HepG2 (cell line): Measurements from ENCODE around the gene ACVR1B. TPM values are rescaled to one million over a fixed set of nuclear protein-coding genes. Genes with fewer than 3 reads are reported as not detected.
A peak's percentile ranks its signal among the peaks of the same experiment; 100 is the strongest.

Experiments used
- AGO1 ChIP-seq: fragments of 200-400 bp; formaldehyde crosslinking; IDR thresholded peaks from 2 replicates; pipeline ENCODE4 v1.6.1; 2017; ENCODE audit warnings: mild to moderate bottlenecking, low read depth, low read length, moderate library complexity; ENCODE audit not compliant: poor library complexity, severe bottlenecking
- MTA1 ChIP-seq: sonication (generic); formaldehyde crosslinking; IDR thresholded peaks from 2 replicates; pipeline ENCODE4 v1.4.0; 2020; ENCODE audit warnings: missing genetic modification reagents, mild to moderate bottlenecking, borderline replicate concordance
- SMC3 ChIP-seq: IDR thresholded peaks from 2 replicates; pipeline ENCODE4 v1.6.1; 2011; ENCODE audit warnings: low read length, improper control_type of control experiment
- SYNCRIP ChIP-seq: fragments of 200-400 bp; formaldehyde crosslinking; IDR thresholded peaks from 2 replicates; pipeline ENCODE4 v1.6.1; 2018; ENCODE audit warnings: mild to moderate bottlenecking, low read depth, low read length; ENCODE audit not compliant: insufficient read depth
- TAF15 ChIP-seq: fragments of 200-400 bp; formaldehyde crosslinking; IDR thresholded peaks from one replicate; pipeline ENCODE4 v1.6.1; 2018; ENCODE audit warnings: mild to moderate bottlenecking, low read depth, low read length; ENCODE audit not compliant: poor library complexity, severe bottlenecking
- U2AF2 ChIP-seq: fragments of 200-400 bp; formaldehyde crosslinking; IDR thresholded peaks from 2 replicates; pipeline ENCODE4 v1.6.1; 2017; ENCODE audit warnings: low read depth, mild to moderate bottlenecking, low read length
- ZEB1 ChIP-seq: IDR thresholded peaks from 2 replicates; pipeline ENCODE4 v1.6.1; 2012; ENCODE audit warnings: mild to moderate bottlenecking, low read depth, inconsistent platforms; ENCODE audit not compliant: insufficient replicate concordance
- ZNF546 ChIP-seq: sonication (generic); formaldehyde crosslinking; conservative IDR thresholded peaks from 2 replicates; pipeline ENCODE4 v1.8.1; 2023; ENCODE audit warnings: mild to moderate bottlenecking, missing genetic modification reagents
- ZNF563 ChIP-seq: sonication (generic); formaldehyde crosslinking; IDR thresholded peaks from 2 replicates; pipeline ENCODE4 v1.8.0; 2022; ENCODE audit warnings: mild to moderate bottlenecking, moderate library complexity, missing genetic modification reagents
- ZNF660 ChIP-seq: sonication (generic); formaldehyde crosslinking; IDR thresholded peaks from 2 replicates; pipeline ENCODE4 v1.5.1; 2020; ENCODE audit warnings: mild to moderate bottlenecking, low read depth, missing genetic modification reagents, borderline replicate concordance
- ZNF775 ChIP-seq: sonication (generic); formaldehyde crosslinking; IDR thresholded peaks from 2 replicates; pipeline ENCODE4 v1.4.0; 2020; ENCODE audit warnings: missing genetic modification reagents, mild to moderate bottlenecking, moderate library complexity, borderline replicate concordance
- polyA plus RNA-seq, 8 experiments: library from polyadenylated mRNA; depleted of rRNA in 3 of 8; stranded (reverse) in 7 of 8; unstranded in 1 of 8; fragments of >200 nt; fragmentation: Illumina TruSeq in 4 of 8; extraction: Trizol in 4 of 8; gene quantifications; 2 replicates each; pipeline versions ENCODE4 v1.2.1 to v1.2.3, GENCODE V29; 2011 to 2016; ENCODE audit warnings: low read depth in 4 of 8, missing spikeins in 1 of 8, mixed read lengths in 1 of 8; ENCODE audit not compliant: insufficient read depth in 1 of 8
- total RNA-seq, 5 experiments: library from RNA; depleted of rRNA; stranded (reverse); fragments of >200 nt; fragmentation: Illumina TruSeq; extraction: Trizol; gene quantifications; 2 replicates each; pipeline ENCODE4 v1.2.3, GENCODE V29; 2016; ENCODE audit warnings: low read depth in 1 of 5
- TF ChIP-seq, protein P1 (sequence below): sonication (generic); formaldehyde crosslinking; IDR thresholded peaks from 2 replicates; pipeline ENCODE4; 2020; ENCODE audit warnings: missing genetic modification reagents, mild to moderate bottlenecking, borderline replicate concordance
- TF ChIP-seq, protein P2 (sequence below): sonication (generic); formaldehyde crosslinking; IDR thresholded peaks from 2 replicates; pipeline ENCODE4 v1.4.0; 2020; ENCODE audit warnings: mild to moderate bottlenecking, missing genetic modification reagents
- TF ChIP-seq, protein P3 (sequence below): sonication (generic); formaldehyde crosslinking; IDR thresholded peaks from 2 replicates; pipeline ENCODE4 v1.4.0; 2020; ENCODE audit warnings: missing genetic modification reagents
- TF ChIP-seq, protein P4 (sequence below): sonication (generic); formaldehyde crosslinking; IDR thresholded peaks from 2 replicates; pipeline ENCODE4 v1.8.1; 2022; ENCODE audit warnings: mild to moderate bottlenecking, missing genetic modification reagents
- TF ChIP-seq, protein P5 (sequence below): sonication (generic); formaldehyde crosslinking; IDR thresholded peaks from 2 replicates; pipeline ENCODE4 v1.5.0; 2020; ENCODE audit warnings: mild to moderate bottlenecking, missing genetic modification reagents
- TF ChIP-seq, protein P6 (sequence below): sonication (generic); formaldehyde crosslinking; IDR thresholded peaks from 2 replicates; pipeline ENCODE4 v1.8.0; 2022; ENCODE audit warnings: mild to moderate bottlenecking, missing genetic modification reagents, moderate library complexity

The ACVR1B gene
- total and polyA plus RNA-seq, 2 of the 13 experiments (the other 11 are each of a cell fraction or from before 2014, with no cell fraction given) = 8.9 to 12.1 TPM

DNA sequence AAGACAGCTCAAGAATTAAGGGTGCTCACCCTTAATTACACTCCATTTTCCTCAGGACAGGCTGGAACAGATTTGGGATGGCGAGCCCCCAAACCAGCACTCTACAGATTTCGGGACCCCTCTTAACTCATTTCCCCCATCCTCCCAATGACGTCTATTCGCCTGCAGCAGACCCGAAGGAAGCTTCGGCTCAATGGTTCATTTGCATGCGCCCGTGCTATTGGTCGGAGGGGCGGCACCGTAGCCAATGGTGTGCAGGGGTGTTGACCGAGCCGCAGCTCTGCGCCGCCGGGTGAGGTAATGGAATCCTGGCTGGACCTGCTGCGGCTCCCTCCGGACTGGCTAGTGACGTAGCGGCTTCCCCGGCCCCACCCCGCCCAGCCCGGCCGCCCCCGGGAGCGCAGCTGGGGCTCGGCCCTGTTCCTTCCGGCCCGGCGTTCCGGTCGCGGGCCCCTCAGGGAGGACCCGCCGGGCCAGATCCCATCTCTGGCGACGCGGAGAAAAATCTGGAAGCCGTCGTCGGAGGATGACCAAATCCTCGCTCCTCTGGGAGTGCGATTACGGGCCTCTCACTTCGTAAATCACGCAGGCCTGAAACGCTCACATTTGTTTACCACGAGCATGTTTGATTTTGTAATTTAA lies 81.4 kb downstream of the ACVR1B start (continued):
- TF ChIP-seq, protein P1, sequence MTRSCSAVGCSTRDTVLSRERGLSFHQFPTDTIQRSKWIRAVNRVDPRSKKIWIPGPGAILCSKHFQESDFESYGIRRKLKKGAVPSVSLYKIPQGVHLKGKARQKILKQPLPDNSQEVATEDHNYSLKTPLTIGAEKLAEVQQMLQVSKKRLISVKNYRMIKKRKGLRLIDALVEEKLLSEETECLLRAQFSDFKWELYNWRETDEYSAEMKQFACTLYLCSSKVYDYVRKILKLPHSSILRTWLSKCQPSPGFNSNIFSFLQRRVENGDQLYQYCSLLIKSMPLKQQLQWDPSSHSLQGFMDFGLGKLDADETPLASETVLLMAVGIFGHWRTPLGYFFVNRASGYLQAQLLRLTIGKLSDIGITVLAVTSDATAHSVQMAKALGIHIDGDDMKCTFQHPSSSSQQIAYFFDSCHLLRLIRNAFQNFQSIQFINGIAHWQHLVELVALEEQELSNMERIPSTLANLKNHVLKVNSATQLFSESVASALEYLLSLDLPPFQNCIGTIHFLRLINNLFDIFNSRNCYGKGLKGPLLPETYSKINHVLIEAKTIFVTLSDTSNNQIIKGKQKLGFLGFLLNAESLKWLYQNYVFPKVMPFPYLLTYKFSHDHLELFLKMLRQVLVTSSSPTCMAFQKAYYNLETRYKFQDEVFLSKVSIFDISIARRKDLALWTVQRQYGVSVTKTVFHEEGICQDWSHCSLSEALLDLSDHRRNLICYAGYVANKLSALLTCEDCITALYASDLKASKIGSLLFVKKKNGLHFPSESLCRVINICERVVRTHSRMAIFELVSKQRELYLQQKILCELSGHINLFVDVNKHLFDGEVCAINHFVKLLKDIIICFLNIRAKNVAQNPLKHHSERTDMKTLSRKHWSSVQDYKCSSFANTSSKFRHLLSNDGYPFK (CRISPR knock-in tag) = 0 out of 2 replicates have a peak, but pooled peaks have one; percentile 42
- TF ChIP-seq, protein P2, sequence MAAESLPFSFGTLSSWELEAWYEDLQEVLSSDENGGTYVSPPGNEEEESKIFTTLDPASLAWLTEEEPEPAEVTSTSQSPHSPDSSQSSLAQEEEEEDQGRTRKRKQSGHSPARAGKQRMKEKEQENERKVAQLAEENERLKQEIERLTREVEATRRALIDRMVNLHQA = no peak
- TF ChIP-seq ZNF660 (CRISPR knock-in tag) = no peak
- TF ChIP-seq, protein P3, sequence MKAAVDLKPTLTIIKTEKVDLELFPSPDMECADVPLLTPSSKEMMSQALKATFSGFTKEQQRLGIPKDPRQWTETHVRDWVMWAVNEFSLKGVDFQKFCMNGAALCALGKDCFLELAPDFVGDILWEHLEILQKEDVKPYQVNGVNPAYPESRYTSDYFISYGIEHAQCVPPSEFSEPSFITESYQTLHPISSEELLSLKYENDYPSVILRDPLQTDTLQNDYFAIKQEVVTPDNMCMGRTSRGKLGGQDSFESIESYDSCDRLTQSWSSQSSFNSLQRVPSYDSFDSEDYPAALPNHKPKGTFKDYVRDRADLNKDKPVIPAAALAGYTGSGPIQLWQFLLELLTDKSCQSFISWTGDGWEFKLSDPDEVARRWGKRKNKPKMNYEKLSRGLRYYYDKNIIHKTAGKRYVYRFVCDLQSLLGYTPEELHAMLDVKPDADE (CRISPR knock-in tag) = no peak
- TF ChIP-seq MTA1 (CRISPR knock-in tag) = no peak
- TF ChIP-seq SYNCRIP = no peak
- TF ChIP-seq, protein P4, sequence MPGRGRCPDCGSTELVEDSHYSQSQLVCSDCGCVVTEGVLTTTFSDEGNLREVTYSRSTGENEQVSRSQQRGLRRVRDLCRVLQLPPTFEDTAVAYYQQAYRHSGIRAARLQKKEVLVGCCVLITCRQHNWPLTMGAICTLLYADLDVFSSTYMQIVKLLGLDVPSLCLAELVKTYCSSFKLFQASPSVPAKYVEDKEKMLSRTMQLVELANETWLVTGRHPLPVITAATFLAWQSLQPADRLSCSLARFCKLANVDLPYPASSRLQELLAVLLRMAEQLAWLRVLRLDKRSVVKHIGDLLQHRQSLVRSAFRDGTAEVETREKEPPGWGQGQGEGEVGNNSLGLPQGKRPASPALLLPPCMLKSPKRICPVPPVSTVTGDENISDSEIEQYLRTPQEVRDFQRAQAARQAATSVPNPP (CRISPR knock-in tag) = no peak
- TF ChIP-seq, protein P5, sequence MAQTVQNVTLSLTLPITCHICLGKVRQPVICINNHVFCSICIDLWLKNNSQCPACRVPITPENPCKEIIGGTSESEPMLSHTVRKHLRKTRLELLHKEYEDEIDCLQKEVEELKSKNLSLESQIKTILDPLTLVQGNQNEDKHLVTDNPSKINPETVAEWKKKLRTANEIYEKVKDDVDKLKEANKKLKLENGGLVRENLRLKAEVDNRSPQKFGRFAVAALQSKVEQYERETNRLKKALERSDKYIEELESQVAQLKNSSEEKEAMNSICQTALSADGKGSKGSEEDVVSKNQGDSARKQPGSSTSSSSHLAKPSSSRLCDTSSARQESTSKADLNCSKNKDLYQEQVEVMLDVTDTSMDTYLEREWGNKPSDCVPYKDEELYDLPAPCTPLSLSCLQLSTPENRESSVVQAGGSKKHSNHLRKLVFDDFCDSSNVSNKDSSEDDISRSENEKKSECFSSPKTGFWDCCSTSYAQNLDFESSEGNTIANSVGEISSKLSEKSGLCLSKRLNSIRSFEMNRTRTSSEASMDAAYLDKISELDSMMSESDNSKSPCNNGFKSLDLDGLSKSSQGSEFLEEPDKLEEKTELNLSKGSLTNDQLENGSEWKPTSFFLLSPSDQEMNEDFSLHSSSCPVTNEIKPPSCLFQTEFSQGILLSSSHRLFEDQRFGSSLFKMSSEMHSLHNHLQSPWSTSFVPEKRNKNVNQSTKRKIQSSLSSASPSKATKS (CRISPR knock-in tag) = no peak
- no peak for TF ChIP-seq AGO1
- TF ChIP-seq, protein P6, sequence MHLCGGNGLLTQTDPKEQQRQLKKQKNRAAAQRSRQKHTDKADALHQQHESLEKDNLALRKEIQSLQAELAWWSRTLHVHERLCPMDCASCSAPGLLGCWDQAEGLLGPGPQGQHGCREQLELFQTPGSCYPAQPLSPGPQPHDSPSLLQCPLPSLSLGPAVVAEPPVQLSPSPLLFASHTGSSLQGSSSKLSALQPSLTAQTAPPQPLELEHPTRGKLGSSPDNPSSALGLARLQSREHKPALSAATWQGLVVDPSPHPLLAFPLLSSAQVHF = no peak
- no peak for TF ChIP-seq U2AF2
- TF ChIP-seq ZNF563 = no peak
- no peak for TF ChIP-seq SMC3
- no peak for TF ChIP-seq ZNF775
- TF ChIP-seq ZNF546 (CRISPR knock-in tag) = no peak
- TF ChIP-seq TAF15 = no peak
- TF ChIP-seq ZEB1 = no peak
